H4 (cell line): ENCODE measurements around the gene DYNC1LI2. TPM values are rescaled to one million over a fixed set of nuclear protein-coding genes. Genes with fewer than 3 reads are reported as not detected.

ENCODE experiments used
- total RNA-seq: library from RNA; depleted of rRNA; stranded (reverse); fragments of >200 nt; shearing (Covaris generic); gene quantifications from 2 replicates; pipeline ENCODE4 v1.2.3, GENCODE V29; 2014; rRNA removed

DYNC1LI2 gene
- total RNA-seq, 1 experiment from 2014 or later = 47.7 TPM

Other genes with a start within 250 kb of the DYNC1LI2 start
- gene TK2, start 201.5 kb downstream of the DYNC1LI2 start, total RNA-seq = 12.0 and 15.5 TPM in 2 replicates
- gene CKLF, start 199.0 kb downstream of the DYNC1LI2 start, total RNA-seq = 158 and 163 TPM in 2 replicates
- gene CMTM1, start 185.2 kb downstream of the DYNC1LI2 start, total RNA-seq = 0.85 and 1.1 TPM in 2 replicates
- not detected in 2 replicates for gene CMTM2, start 172.1 kb downstream of the DYNC1LI2 start, total RNA-seq
- 20.0 and 29.8 TPM in 2 replicates for gene CMTM3, start 146.9 kb downstream of the DYNC1LI2 start, total RNA-seq
- gene CMTM4, start 54.9 kb downstream of the DYNC1LI2 start, total RNA-seq = 22.7 and 23.4 TPM in 2 replicates
- 0.27 TPM in 1 of 2 replicates, not detected in the other for gene TERB1, start 50.0 kb upstream of the DYNC1LI2 start, total RNA-seq
- gene NAE1, start 79.4 kb upstream of the DYNC1LI2 start, total RNA-seq = 132 and 142 TPM in 2 replicates
- gene CA7, start 92.8 kb upstream of the DYNC1LI2 start, total RNA-seq = not detected in 2 replicates
- gene PDP2, start 128.9 kb upstream of the DYNC1LI2 start, total RNA-seq = 9.8 and 20.3 TPM in 2 replicates
- not detected in 2 replicates for gene CDH16, start 167.3 kb upstream of the DYNC1LI2 start, total RNA-seq
- 0.12 TPM in 1 of 2 replicates, not detected in the other for gene RRAD, start 173.9 kb upstream of the DYNC1LI2 start, total RNA-seq
- 207 and 213 TPM in 2 replicates for gene CIAO2B, start 182.8 kb upstream of the DYNC1LI2 start, total RNA-seq
- gene CES2, start 183.9 kb upstream of the DYNC1LI2 start, total RNA-seq = 13.8 and 15.6 TPM in 2 replicates
- gene CES3, start 209.7 kb upstream of the DYNC1LI2 start, total RNA-seq = 0.68 and 1.2 TPM in 2 replicates
- gene CES4A, start 237.0 kb upstream of the DYNC1LI2 start, total RNA-seq = not detected in 2 replicates